ENCODE measurements around the gene CAPG. TPM values are rescaled to one million over a fixed set of nuclear protein-coding genes. Genes with fewer than 3 reads are reported as not detected.

The CAPG gene
- total and polyA plus RNA-seq, 9 of the 15 experiments (the other 6 are each of a cell fraction or from before 2014, with no cell fraction given), result 10.6 to 90.4 (median 56.0) TPM

GRCh38 chr2:85419009-85419675 is 9.0 kb upstream of the CAPG start (continued):
- peak; percentile 45; the same call in 1 of the 2 replicates for TF ChIP-seq TFAP4 (CRISPR knock-in tag; IDR thresholded peaks at IDR 0.05; ENCODE audit: borderline replicate concordance)
- TF ChIP-seq ZNF311 (CRISPR knock-in tag; IDR thresholded peaks at IDR 0.05), result no peak
- no peak for TF ChIP-seq MCM7 (IDR thresholded peaks at IDR 0.05)
- no peak for TF ChIP-seq MTF1 (CRISPR knock-in tag; IDR thresholded peaks at IDR 0.05; ENCODE audit: borderline replicate concordance)
- TF ChIP-seq NONO (IDR thresholded peaks at IDR 0.05; ENCODE audit: low read depth in 2 of 2, low read length in 1 of 2), result no peak
- TF ChIP-seq CREM (IDR thresholded peaks at IDR 0.05; ENCODE audit: low read depth), result no peak
- no peak for TF ChIP-seq GABPB2 (CRISPR knock-in tag; conservative IDR thresholded peaks at IDR 0.05)
- no peak for TF ChIP-seq CTCF (IDR thresholded peaks at IDR 0.05 in 2 of 3, conservative IDR thresholded peaks at IDR 0.05 in 1 of 3; ENCODE audit: insufficient read depth in 2 of 3, low read depth in 1 of 3, low read length in 3 of 3)
- TF ChIP-seq IRF2 (CRISPR knock-in tag; IDR thresholded peaks at IDR 0.05), result no peak
- no peak for TF ChIP-seq RBM34 (IDR thresholded peaks at IDR 0.05; ENCODE audit: borderline replicate concordance, insufficient read depth, low read length)
- no peak for TF ChIP-seq ZNF655 (CRISPR knock-in tag; IDR thresholded peaks at IDR 0.05)
- no peak; the same call in 1 of the 2 replicates for TF ChIP-seq GTF2E2 (tag; IDR thresholded peaks at IDR 0.05)
- no peak for TF ChIP-seq ZNF395 (CRISPR knock-in tag; IDR thresholded peaks at IDR 0.05)
- TF ChIP-seq KDM5B (IDR thresholded peaks at IDR 0.05; ENCODE audit: insufficient replicate concordance, low read depth, low read length), result peak; percentile 26
- no peak for TF ChIP-seq RBBP5 (IDR thresholded peaks at IDR 0.05; ENCODE audit: borderline replicate concordance, insufficient read depth, low read length, poor library complexity, severe bottlenecking)
- TF ChIP-seq HEY1 (CRISPR knock-in tag; IDR thresholded peaks at IDR 0.05; ENCODE audit: borderline replicate concordance), result no peak
- TF ChIP-seq SMARCA5 (IDR thresholded peaks at IDR 0.05), result no peak
- TF ChIP-seq TRIM25 (IDR thresholded peaks at IDR 0.05; ENCODE audit: borderline replicate concordance), result no peak
- no peak for TF ChIP-seq MEF2D (tag; conservative IDR thresholded peaks at IDR 0.05; ENCODE audit: low read depth)
- no peak for TF ChIP-seq RBM25 (IDR thresholded peaks at IDR 0.05; ENCODE audit: low read depth, low read length, severe bottlenecking)
